H1 (cell line): Measurements from ENCODE around the gene SLC24A5. TPM values are rescaled to one million over a fixed set of nuclear protein-coding genes. Genes with fewer than 3 reads are reported as not detected.

ENCODE experiments used
- CTCF ChIA-PET: fragments of 300-600 bp; sonication (Branson Sonifier 250); formaldehyde crosslinking; loops from one replicate; lab custom pipeline; 2021; ENCODE audit not compliant: partially characterized antibody; lab: Charles Lee
- POLR2A ChIA-PET: fragments of 300-600 bp; sonication (Branson Sonifier 250); formaldehyde crosslinking; loops from one replicate; lab custom pipeline; 2021; ENCODE audit warnings: inconsistent platforms; ENCODE audit not compliant: partially characterized antibody; lab: Charles Lee
- DNase-seq, 2 experiments: peaks; one replicate each; pipeline versions ENCODE4 v3.0.0 to v3.0.0-alpha.2; 2010 to 2022; ENCODE audit warnings: low spot score in 2 of 2, low read depth in 1 of 2, mixed read lengths in 1 of 2
- FAIRE-seq: peaks from 2 replicates; lab custom pipeline; 2011; peaks lifted over from hg19 to GRCh38; lab: Jason Lieb, UNC
- H2AFZ ChIP-seq: 2 replicates; pipeline ENCODE4 v1.8.1; 2012; ENCODE audit warnings: low read length, inconsistent platforms
- H2AK5ac ChIP-seq: 2 replicates; pipeline ENCODE4 v1.6.1; 2013; ENCODE audit warnings: low read depth, low read length
- H2BK120ac ChIP-seq: replicated peaks from 2 replicates; pipeline ENCODE3; 2013; ENCODE audit warnings: low read depth, low read length, inconsistent platforms
- H2BK12ac ChIP-seq: 2 replicates; pipeline ENCODE4 v1.6.1; 2013; ENCODE audit warnings: low read depth, low read length
- H2BK15ac ChIP-seq: 2 replicates; pipeline ENCODE4 v1.6.1; 2013; ENCODE audit warnings: low read length
- H2BK20ac ChIP-seq: 2 replicates; pipeline ENCODE4 v1.6.1; 2013; ENCODE audit warnings: low read length
- H2BK5ac ChIP-seq: 2 replicates; pipeline ENCODE4 v1.6.1; 2013; ENCODE audit warnings: low read depth, low read length
- H3K14ac ChIP-seq: 2 replicates; pipeline ENCODE4 v1.6.1; 2013; ENCODE audit warnings: inconsistent platforms; ENCODE audit not compliant: insufficient read length
- H3K18ac ChIP-seq: 2 replicates; pipeline ENCODE4 v1.6.1; 2013; ENCODE audit warnings: low read length; ENCODE audit errors: extremely low read depth
- H3K23ac ChIP-seq: 2 replicates; pipeline ENCODE4 v1.6.1; 2013; ENCODE audit warnings: inconsistent platforms; ENCODE audit not compliant: insufficient read length
- H3K23me2 ChIP-seq: 2 replicates; pipeline ENCODE4 v1.6.1; 2013; ENCODE audit warnings: low read depth, low read length
- H3K27ac ChIP-seq: 2 replicates; pipeline ENCODE4 v1.6.1; 2011; ENCODE audit warnings: low read depth, low read length, inconsistent platforms
- H3K27me3 ChIP-seq, 4 experiments: replicated peaks in 1 of 4; 1 replicate in 1 of 4; 2 replicates in 3 of 4; pipeline versions ENCODE4 v1.6.1 to v1.8.1; 2011 to 2013; ENCODE audit warnings: low read length in 3 of 4, mild to moderate bottlenecking in 3 of 4, inconsistent platforms in 2 of 4, mixed read lengths in 2 of 4, moderate library complexity in 1 of 4; ENCODE audit not compliant: control insufficient read depth in 3 of 4, insufficient read depth in 3 of 4; ENCODE audit errors: extremely low read depth in 1 of 4
- H3K36me3 ChIP-seq, 4 experiments: 2 replicates each; pipeline versions ENCODE4 v1.6.1 to v1.8.1; 2011 to 2013; ENCODE audit warnings: mild to moderate bottlenecking in 4 of 4, low read length in 3 of 4, moderate library complexity in 2 of 4, control low read depth in 1 of 4, inconsistent platforms in 1 of 4; ENCODE audit not compliant: insufficient read depth in 4 of 4, control insufficient read depth in 2 of 4
- H3K4ac ChIP-seq: replicated peaks from 2 replicates; pipeline ENCODE3; 2013; ENCODE audit warnings: low read length, low read depth, mixed read lengths, inconsistent platforms; ENCODE audit not compliant: insufficient read length
- H3K4me1 ChIP-seq, 4 experiments: replicated peaks in 1 of 4; 1 replicate in 1 of 4; 2 replicates in 3 of 4; pipeline versions ENCODE4 v1.6.1 to v1.8.1; 2011 to 2013; ENCODE audit warnings: low read length in 3 of 4, inconsistent platforms in 2 of 4, mixed read lengths in 1 of 4; ENCODE audit not compliant: insufficient read depth in 4 of 4, control insufficient read depth in 3 of 4
- H3K4me2 ChIP-seq, 2 experiments: 2 replicates each; pipeline versions ENCODE4 v1.6.1 to v1.8.1; 2011 to 2013; ENCODE audit warnings: low read depth in 2 of 2, low read length in 2 of 2, control low read depth in 1 of 2, inconsistent platforms in 1 of 2, mild to moderate bottlenecking in 1 of 2; ENCODE audit not compliant: insufficient read depth in 1 of 2
- H3K4me3 ChIP-seq, 4 experiments: fragments of 200-600, 300-600 bp in 1 of 4; sonication (generic), shearing (Covaris generic), sonication (Bioruptor Twin) in 1 of 4; 2 replicates each; pipeline versions ENCODE4 v1.5.1 to v1.8.1; 2011 to 2016; ENCODE audit warnings: low read length in 4 of 4, low read depth in 3 of 4, control low read depth in 2 of 4, inconsistent platforms in 2 of 4, mild to moderate bottlenecking in 2 of 4, mixed read lengths in 1 of 4, moderate library complexity in 1 of 4; ENCODE audit not compliant: insufficient read depth in 2 of 4; ENCODE audit errors: extremely low read depth in 1 of 4
- H3K56ac ChIP-seq: replicated peaks from 2 replicates; pipeline ENCODE3; 2013; ENCODE audit warnings: low read depth, mild to moderate bottlenecking, mixed read lengths, low read length, inconsistent platforms; ENCODE audit not compliant: insufficient read length
- H3K79me1 ChIP-seq: 2 replicates; pipeline ENCODE4 v1.6.1; 2013; ENCODE audit warnings: low read depth, low read length, control low read depth
- H3K79me2 ChIP-seq, 2 experiments: 2 replicates each; pipeline versions ENCODE4 v1.6.1 to v1.8.1; 2012 to 2013; ENCODE audit warnings: low read length in 2 of 2, mild to moderate bottlenecking in 2 of 2, inconsistent platforms in 1 of 2; ENCODE audit not compliant: insufficient read depth in 2 of 2, control insufficient read depth in 1 of 2
- H3K9ac ChIP-seq, 4 experiments: replicated peaks in 1 of 4; 1 replicate in 1 of 4; 2 replicates in 3 of 4; pipeline versions ENCODE4 v1.6.1 to v1.8.1; 2011 to 2013; ENCODE audit warnings: low read depth in 3 of 4, low read length in 3 of 4, control low read depth in 2 of 4, mild to moderate bottlenecking in 2 of 4, moderate library complexity in 2 of 4, inconsistent platforms in 1 of 4; ENCODE audit errors: extremely low read depth in 1 of 4
- H3K9me3 ChIP-seq, 2 experiments: 2 replicates each; pipeline versions ENCODE4 v1.6.1 to v1.8.1; 2012 to 2013; ENCODE audit warnings: mild to moderate bottlenecking in 2 of 2, moderate library complexity in 2 of 2, control low read depth in 1 of 2, inconsistent platforms in 1 of 2, low read depth in 1 of 2, low read length in 1 of 2, mixed read lengths in 1 of 2; ENCODE audit not compliant: insufficient read depth in 2 of 2
- H4K20me1 ChIP-seq, 2 experiments: replicated peaks in 1 of 2; 2 replicates each; pipeline versions ENCODE3 to v1.8.1; 2011 to 2013; ENCODE audit warnings: inconsistent platforms in 2 of 2, low read length in 2 of 2, mild to moderate bottlenecking in 1 of 2; ENCODE audit not compliant: insufficient read depth in 2 of 2, control insufficient read depth in 1 of 2
- H4K5ac ChIP-seq: 2 replicates; pipeline ENCODE4 v1.6.1; 2013; ENCODE audit warnings: low read length, low read depth, mixed read lengths, inconsistent platforms; ENCODE audit not compliant: insufficient read length
- H4K8ac ChIP-seq: 2 replicates; pipeline ENCODE4 v1.8.0; 2013; ENCODE audit warnings: mild to moderate bottlenecking, moderate library complexity, low read length, inconsistent platforms; ENCODE audit not compliant: insufficient read depth; ENCODE audit errors: extremely low read depth
- H4K91ac ChIP-seq: replicated peaks from 2 replicates; pipeline ENCODE3; 2013; ENCODE audit warnings: low read length, mixed read lengths, inconsistent platforms; ENCODE audit not compliant: insufficient read length
- ATF3 ChIP-seq: IDR thresholded peaks from 2 replicates; pipeline ENCODE4 v1.6.1; 2011; ENCODE audit warnings: low read depth, mild to moderate bottlenecking, low read length; ENCODE audit not compliant: insufficient read depth
- CTCF ChIP-seq, 3 experiments: IDR thresholded peaks; 1 replicate in 2 of 3; 2 replicates in 1 of 3; pipeline versions ENCODE4 v1.5.1 to v1.6.1; 2011; ENCODE audit warnings: low read length in 3 of 3, mild to moderate bottlenecking in 3 of 3, inconsistent platforms in 2 of 3, low read depth in 1 of 3, moderate library complexity in 1 of 3; ENCODE audit not compliant: insufficient read depth in 1 of 3; ENCODE audit errors: control extremely low read depth in 1 of 3
- EP300 ChIP-seq, 2 experiments: IDR thresholded peaks; 1 replicate in 1 of 2; 2 replicates in 1 of 2; pipeline ENCODE4 v1.6.1; 2011 to 2012; ENCODE audit warnings: low read depth in 2 of 2, low read length in 2 of 2, mild to moderate bottlenecking in 2 of 2, borderline replicate concordance in 1 of 2, inconsistent platforms in 1 of 2, moderate library complexity in 1 of 2
- RNF2 ChIP-seq: fragments of 200-900, 300-1000 bp; sonication (generic); IDR thresholded peaks from 2 replicates; pipeline ENCODE4 v1.7.1; 2016; ENCODE audit warnings: borderline replicate concordance, low read depth, mild to moderate bottlenecking, antibody characterized with exemption, low read length; ENCODE audit not compliant: poor library complexity, severe bottlenecking; ENCODE audit errors: missing control alignments
- SP4 ChIP-seq: IDR thresholded peaks from 2 replicates; pipeline ENCODE4 v1.6.1; 2012; ENCODE audit warnings: low read length, inconsistent platforms
- TAF1 ChIP-seq: IDR thresholded peaks from 2 replicates; pipeline ENCODE4 v1.6.1; 2011; ENCODE audit warnings: mild to moderate bottlenecking, low read depth, low read length
- USF2 ChIP-seq: IDR thresholded peaks from 2 replicates; pipeline ENCODE4 v1.6.1; 2011; ENCODE audit warnings: low read length, improper control_type of control experiment
- YY1 ChIP-seq: IDR thresholded peaks from 2 replicates; pipeline ENCODE4 v1.6.1; 2011; ENCODE audit warnings: low read depth, mild to moderate bottlenecking, low read length
- WGBS, 2 experiments: shearing (Covaris generic) in 1 of 2; methylation state at CpG; one replicate each; pipeline versions ENCODE4 v1.1.6 to v1.1.7; 2013 to 2015; ENCODE audit warnings: low lambda C conversion rate in 2 of 2, mixed read lengths in 2 of 2, inconsistent platforms in 1 of 2, low coverage in 1 of 2, missing lambda C conversion rate in 1 of 2; ENCODE audit not compliant: insufficient replicate concordance in 2 of 2, insufficient coverage in 1 of 2, insufficient read length in 1 of 2; ENCODE audit errors: extremely low coverage in 1 of 2, missing lambda C conversion rate in 1 of 2; 5-methylcytosine and 5-hydroxymethylcytosine counted together
- polyA plus RNA-seq, 7 experiments: library from polyadenylated mRNA; depleted of rRNA in 3 of 7; stranded (reverse) in 5 of 7; unstranded in 2 of 7; fragments of >200 nt in 5 of 7; fragments of 200-250 nt in 2 of 7; gene quantifications; 1 replicate in 5 of 7; 2 replicates in 1 of 7; 4 replicates in 1 of 7; pipeline versions ENCODE4 v1.2.1 to v1.2.3, GENCODE V29; 2011 to 2013; ENCODE audit warnings: missing spikeins in 2 of 7, mixed read lengths in 2 of 7
- total RNA-seq: library from RNA; stranded (reverse); fragmentation: NEBNext Ultra II Directional; extraction: Animal tissue kit (Norgen Biotek cat#: 25700); gene quantifications from 2 replicates; pipeline ENCODE4 v1.2.1, GENCODE V29; 2021

The SLC24A5 gene
- total and polyA plus RNA-seq, 2 of the 8 experiments (the other 6 are each of a cell fraction or from before 2014, with no cell fraction given): not detected

- no peak overlapping the region for H3K9ac ChIP-seq
- H2BK12ac ChIP-seq: no peak overlapping the region
- no peak overlapping the region for H3K4ac ChIP-seq
- no peak overlapping the region for H2AK5ac ChIP-seq
- no peaks in the 10 kb centered on the region for H3K79me2 ChIP-seq
- no peak overlapping the region for H2AFZ ChIP-seq
- no peak overlapping the region for H2BK120ac ChIP-seq
- no peak overlapping the region for H2BK20ac ChIP-seq
- no peaks in the 10 kb centered on the region; the same call in 1 of the 2 replicates for H3K23me2 ChIP-seq
- no peak overlapping the region for H3K14ac ChIP-seq
- H4K20me1 ChIP-seq: no peaks in the 10 kb centered on the region
- no peak overlapping the region for H2BK5ac ChIP-seq
- no peak overlapping the region for H3K4me3 ChIP-seq
- H4K8ac ChIP-seq: no peak overlapping the region
- DNase-seq (no peak), FAIRE-seq (no peak)
- no peak overlapping the region for H3K56ac ChIP-seq
- 98% methylated on average over 2 of the region's 2 CpGs; no CpG with 5 or more reads in 1 of the 2 experiments for whole genome bisulfite sequencing, 2 experiments
- H4K5ac ChIP-seq: no peak overlapping the region
- H3K79me1 ChIP-seq: no peaks in the 10 kb centered on the region
- H3K27me3 ChIP-seq: no peaks in the 10 kb centered on the region
- H3K27ac ChIP-seq: no peak overlapping the region
- no peak overlapping the region for H3K4me2 ChIP-seq
- no peak overlapping the region for H3K18ac ChIP-seq
- ChIA-PET POLR2A (interaction anchor here (1.2 kb wide), 1 partner anchor 24 kb away, joined by 4 read pairs; the partner anchor contains the start of gene MYEF2), CTCF (no interaction called here)
- no peak overlapping the region for H2BK15ac ChIP-seq
- H4K91ac ChIP-seq: no peak overlapping the region
- peaks cover 0 to 6% (median 0%) of the 10 kb centered on the region in 4 experiments; a peak in 3 of 7 replicates for H3K4me1 ChIP-seq
- no peaks in the 10 kb centered on the region for H3K9me3 ChIP-seq
- peaks cover 4 to 51% (median 12%) of the 10 kb centered on the region in 4 experiments; a peak in 6 of 8 replicates for H3K36me3 ChIP-seq
- H3K23ac ChIP-seq: no peak overlapping the region
- no peak for TF ChIP-seq USF2
- no peak for TF ChIP-seq EP300 (IDR thresholded peaks at IDR 0.05; ENCODE audit: borderline replicate concordance in 1 of 2, low read depth in 2 of 2, low read length in 2 of 2)
- TF ChIP-seq RNF2: no peak
- TF ChIP-seq TAF1: no peak
- TF ChIP-seq SP4: no peak
- no peak for TF ChIP-seq ATF3
- TF ChIP-seq YY1: no peak
- TF ChIP-seq CTCF (IDR thresholded peaks at IDR 0.05; ENCODE audit: control extremely low read depth in 1 of 3, insufficient read depth in 1 of 3, low read depth in 1 of 3, low read length in 3 of 3): no peak
Measured at GRCh38 chr15:48153526-48153925, 32.7 kb downstream of the SLC24A5 start.
